NCI-H2196 (cell line): ENCODE results near the gene FBXO40.
A peak's percentile ranks its signal among the peaks of the same experiment; 100 is the strongest.

Experiments used
- DNase-seq: peaks from one replicate; lab custom pipeline; 2025; ENCODE audit not compliant: unreplicated experiment; lab: John Stamatoyannopoulos, UW

The FBXO40 gene

DNA sequence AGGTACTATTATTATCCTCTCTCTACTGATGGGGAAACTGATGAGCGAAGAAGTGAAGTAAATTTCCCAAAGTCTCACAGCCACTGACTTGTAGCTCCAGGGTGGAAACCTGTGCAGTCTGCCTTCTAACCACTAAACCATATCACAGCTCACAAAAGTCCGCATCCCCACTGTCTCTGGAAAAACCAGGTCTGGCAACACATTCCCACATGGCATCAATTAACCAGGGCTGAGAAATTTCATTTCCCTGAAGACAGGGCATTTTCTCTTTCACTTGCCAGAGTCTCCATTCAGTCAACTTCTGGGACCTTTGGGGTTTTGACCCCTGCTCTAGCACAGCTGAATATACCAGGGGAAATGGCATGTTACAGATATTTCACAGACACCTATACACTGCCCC lies 26.5 kb downstream of the FBXO40 start:
- no peak for DNase-seq

DNA sequence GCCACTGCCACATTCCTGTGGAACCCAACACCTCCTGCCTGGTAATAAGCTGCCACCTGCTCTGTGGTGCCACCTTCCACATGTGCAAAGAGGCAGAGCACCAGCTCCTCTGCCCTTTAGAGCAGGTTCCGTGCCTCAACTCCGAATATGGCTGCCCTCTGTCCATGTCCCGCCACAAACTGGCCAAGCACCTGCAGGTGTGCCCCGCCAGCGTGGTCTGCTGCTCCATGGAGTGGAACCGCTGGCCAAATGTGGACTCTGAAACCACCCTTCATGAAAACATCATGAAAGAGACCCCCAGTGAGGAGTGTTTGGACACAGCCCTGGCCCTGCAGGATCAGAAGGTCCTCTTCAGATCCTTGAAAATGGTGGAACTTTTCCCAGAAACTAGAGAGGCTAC lies 28.3 kb downstream of the FBXO40 start:
- no peak for DNase-seq

DNA sequence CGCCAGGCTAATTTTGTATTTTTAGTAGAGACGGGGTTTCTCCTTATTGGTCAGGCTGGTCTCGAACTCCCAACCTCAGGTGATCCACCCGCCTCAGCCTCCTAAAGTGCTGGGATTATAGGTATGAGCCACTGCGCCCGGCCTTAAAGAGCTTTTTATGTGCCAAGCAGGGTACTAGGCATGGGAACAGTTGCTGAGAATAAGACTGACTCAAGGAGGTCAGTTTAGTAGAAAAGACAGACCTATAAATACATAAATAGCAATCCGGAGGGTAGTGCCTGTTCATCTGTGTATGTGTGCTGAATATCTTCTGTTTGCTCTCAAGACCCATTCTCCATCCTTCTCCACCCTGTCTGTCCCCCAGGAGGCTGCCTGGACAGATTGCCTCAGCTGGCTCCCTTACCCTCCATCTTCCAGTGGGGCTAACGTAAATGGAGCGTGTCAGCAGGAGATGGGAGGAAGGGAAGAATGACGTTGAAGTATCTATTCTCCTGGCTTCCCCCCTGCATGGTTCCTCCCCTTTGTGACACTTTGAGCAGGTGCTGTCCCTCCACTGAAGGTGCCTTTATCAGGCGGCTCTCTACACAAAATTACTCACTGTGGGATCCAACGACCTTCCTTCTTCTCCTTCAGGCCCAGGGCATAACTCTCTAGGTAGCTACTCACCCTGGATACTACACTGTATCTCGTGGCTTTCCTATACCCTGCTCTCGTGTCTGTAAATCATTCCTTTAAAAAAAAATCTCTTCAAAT lies 31.1 kb downstream of the FBXO40 start:
- DNase-seq = no peak

DNA sequence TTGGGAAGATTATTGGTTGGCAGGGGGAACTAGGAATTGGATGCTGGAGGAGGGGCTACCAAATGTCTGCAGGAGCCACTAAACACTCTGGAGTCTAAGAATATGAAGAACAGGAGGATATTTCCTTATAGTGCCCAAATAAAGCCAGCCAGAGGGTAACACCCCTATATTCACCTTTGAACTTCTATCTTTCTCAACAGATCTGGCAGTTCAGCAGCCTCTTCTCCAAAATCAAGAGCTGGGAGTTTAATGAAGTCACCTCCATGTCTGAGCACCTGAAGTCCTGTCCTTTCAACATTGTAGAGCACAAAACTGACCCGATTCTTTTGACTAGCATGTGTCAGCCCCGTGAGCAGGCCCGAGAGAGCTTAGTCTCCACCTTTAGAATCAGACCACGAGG lies 33.3 kb downstream of the FBXO40 start:
- DNase-seq = no peak

DNA sequence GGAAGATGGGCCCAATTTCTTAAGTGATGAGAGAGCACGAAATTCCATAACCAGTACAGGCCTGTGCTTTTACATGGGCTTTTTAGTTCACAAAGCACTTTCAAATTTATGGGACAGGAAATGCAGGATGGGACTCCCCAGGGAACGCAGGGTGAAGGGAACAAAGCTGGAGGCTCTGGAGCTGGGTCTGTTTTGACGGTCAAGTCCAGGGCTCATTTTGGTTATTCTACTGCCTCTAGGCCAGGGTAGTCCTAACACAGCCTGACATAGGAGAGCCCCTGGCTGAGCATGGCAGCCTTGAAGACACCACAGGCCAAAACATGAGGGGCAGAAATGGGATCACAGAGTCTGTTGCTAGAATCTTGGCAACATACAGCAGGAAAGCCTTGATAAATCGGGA lies 34.0 kb downstream of the FBXO40 start:
- DNase-seq = no peak

DNA sequence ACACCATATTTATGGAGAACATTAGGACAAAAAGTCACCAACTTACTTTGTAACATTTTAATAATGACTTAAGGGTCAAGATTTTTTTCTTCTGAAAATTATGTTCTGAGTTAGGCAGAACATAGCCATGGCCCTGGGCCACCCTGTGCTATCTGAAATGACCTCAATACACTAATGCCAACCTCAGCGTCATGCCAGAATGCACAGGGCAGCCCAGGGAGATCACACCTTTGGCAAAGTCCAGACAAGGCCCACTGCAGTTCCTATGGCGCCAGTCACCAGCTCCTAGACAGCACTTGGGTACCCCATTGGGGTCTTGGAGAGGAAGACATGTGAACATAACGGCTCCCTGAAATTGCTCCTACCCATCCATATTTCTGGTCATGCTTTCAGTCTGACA lies 34.4 kb downstream of the FBXO40 start:
- no peak for DNase-seq

DNA sequence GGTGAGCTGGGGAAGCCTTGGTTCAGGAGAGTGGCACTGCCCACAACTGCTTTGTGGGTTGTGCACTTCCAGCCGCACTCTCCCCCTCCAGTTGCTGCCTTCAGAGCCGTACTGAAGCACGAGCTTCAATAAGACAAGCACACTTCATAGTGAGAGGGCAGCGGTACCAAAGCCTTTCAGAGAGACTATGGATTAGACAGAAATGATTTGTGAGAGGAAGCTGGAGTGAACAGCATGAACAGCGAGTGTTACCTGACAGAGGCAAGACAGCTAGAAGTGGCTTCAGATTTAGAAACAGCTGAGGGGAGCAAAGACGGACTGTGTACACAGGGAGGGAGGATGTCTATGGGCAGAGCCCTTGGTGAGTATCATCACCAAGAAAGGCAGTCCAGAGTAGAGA lies 36.4 kb downstream of the FBXO40 start:
- no peak for DNase-seq

DNA sequence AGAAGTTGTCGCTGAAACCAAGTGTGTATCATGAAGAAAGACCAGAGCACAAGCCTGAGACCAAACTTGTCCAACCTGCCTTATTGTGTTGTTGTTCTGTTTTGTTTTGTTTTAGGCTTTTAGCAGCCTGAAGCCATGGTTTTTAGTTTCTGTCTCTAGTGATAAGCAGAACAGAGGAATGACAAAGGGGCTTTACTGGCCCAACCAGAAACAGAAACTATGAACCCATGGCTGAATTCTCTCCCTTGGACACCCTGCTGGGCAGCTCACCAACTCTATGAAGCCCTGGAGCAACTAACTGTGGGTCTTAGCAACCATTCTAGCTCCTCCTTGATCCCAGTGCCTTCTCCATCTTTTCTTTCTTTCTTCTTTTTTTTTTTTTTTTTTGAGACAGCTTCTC lies 37.2 kb downstream of the FBXO40 start:
- DNase-seq = no peak

DNA sequence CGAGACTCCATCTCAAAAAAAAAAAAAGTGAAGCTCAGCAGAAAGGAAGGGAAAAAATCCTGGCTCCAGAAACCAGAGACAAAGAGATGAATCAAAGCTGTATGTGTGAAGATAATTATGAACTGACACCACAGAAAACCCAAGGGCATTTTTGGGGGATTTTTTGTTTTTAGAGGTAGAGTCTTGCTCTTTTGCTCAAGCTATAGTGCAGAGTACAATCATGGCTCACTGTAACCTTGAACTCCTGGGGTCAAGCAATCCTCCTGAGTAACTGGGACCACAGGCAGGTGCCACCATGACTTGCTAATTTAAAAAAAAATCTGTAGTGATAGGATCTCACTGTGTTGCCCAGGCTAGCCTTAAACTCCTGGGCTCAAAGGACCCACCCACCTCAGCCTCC lies 44.7 kb downstream of the FBXO40 start:
- no peak for DNase-seq

DNA sequence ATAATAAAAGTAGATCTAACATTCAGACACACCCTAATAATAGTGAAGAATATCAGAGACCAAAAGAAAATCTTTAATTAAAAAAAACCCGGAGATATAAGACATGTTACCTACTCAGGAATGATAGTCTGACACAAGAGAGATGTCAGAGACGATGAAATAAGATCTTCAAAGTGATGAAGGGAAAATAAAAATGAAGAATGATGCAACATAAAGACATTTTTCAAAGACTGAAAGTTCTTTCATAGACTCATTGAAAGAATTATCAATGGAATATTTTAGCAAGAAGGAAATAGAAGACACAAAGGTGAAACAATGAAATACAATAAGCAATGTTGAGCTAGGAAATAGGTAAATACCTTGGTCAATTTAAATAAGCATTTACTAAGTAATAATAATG lies 47.9 kb downstream of the FBXO40 start:
- no peak for DNase-seq

DNA sequence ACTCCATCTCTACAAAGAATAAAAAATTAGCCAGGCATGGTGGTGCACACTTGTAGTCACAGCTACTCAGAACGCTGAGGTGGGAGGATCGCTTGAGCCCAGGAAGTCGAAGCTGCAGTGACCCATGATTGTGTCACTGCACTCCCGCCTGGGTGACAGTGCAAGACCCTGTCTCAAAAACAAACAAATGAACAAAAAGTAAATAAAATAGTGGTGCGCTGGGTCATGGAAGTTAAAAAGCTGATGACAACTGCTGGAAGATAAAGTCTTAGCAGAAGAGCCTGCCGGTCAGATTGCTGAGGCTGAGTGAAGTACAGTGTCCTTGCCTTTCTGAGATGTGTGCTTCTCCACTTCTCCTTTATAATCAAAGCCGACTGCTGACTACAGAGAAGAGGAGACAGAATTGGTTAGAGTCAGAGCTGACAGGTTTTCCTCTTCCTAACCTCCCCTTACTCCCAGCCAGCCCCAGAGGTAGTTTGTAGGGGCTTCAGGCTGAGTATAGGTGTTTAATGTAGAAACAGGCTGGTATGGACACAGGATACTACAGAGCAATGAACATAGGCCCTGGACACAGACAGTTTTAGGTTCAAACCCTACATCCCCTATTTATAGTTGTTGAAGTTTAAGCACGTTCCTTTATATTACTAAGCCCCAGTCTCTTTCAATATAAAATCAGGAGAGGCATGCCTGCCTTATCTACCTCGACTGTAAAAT lies 49.6 kb downstream of the FBXO40 start:
- no peak for DNase-seq

DNA sequence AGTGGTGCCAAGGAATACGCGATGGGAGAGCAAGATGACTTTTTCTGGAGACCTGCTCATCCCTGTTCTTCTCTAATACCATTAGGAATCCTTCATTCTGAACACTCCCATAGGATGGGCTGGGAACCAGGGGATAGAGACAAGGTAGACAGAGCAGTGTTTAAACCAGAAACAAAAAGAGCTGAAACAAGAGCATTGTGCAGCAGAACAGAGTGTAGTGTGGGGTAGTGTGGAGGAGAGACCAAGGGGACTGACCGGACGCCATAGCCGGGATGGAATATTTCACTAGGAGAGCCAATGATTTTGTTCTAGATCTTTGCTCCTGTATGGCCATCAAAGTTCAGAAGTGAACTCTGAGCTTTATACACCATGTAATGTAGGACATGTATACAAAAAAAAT lies 51.9 kb downstream of the FBXO40 start:
- DNase-seq = no peak

DNA sequence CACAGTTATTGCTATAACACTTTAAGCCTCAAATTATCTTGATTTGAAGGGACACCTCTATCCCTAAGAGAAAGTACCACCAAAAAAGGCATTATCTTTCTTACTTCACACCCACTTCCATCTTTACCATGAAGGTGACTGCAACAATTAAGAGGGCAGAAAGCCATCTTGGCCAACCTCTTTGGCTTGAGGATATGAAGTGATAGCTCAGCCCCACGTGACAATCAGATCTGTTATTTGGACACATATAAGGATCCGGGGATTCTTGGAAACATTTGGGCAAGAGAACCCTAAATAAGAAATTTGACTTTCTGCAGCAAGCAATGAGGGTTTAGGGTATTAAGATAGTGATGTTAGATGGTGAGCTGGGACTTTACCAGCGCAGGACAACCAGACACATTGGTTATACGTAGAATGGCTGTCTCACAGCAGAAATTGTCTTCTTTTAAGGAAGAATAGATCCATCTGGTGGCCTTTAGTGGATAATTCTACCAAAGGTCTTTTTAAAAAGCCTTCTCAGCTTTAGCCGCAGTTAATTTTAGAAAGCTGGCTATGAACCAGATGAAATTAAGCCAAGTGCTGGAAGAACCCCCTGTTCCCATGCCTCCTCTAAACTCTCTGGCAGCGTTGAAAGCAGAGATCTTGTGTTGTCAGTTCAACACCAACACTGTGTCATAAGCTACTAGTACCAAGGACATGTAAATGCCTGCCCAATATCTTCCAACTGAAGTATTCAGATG lies 55.2 kb downstream of the FBXO40 start:
- no peak for DNase-seq

DNA sequence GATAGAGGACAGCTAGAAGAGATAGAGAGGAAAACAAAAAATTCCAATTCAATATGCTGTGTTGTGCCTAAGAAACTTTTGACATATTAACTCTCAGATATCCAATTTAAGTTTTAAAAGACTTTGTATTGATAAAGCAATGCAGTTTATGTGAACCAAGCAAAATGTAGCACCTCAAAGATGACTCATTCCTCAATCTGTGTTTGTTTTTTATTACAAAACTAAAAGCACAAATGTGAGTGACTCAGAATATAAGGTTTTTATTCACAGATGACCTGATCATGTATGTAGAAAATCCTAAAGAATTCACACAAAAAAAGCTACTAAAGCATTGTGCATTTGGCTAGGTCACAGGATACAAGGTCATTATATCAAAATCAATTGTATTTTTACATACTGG lies 56.5 kb downstream of the FBXO40 start:
- no peak for DNase-seq

DNA sequence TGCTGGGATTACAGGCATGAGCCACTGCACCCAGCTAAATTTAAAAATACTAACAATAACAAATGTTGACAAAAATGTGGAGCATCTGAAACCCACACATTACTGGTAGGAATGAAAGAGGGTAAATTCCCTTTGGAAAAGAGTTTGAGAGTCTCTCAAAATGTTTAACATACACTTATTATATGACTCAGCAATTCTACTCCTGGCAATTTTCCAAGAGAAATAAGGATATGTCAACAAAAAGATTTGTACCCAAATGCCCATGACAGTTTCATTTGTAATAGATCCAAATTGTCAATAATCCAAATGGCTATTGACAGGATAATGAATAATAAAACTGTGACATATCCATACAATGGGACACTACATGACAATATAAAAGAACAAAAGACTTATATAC lies 58.5 kb downstream of the FBXO40 start:
- peak; percentile 16 for DNase-seq

DNA sequence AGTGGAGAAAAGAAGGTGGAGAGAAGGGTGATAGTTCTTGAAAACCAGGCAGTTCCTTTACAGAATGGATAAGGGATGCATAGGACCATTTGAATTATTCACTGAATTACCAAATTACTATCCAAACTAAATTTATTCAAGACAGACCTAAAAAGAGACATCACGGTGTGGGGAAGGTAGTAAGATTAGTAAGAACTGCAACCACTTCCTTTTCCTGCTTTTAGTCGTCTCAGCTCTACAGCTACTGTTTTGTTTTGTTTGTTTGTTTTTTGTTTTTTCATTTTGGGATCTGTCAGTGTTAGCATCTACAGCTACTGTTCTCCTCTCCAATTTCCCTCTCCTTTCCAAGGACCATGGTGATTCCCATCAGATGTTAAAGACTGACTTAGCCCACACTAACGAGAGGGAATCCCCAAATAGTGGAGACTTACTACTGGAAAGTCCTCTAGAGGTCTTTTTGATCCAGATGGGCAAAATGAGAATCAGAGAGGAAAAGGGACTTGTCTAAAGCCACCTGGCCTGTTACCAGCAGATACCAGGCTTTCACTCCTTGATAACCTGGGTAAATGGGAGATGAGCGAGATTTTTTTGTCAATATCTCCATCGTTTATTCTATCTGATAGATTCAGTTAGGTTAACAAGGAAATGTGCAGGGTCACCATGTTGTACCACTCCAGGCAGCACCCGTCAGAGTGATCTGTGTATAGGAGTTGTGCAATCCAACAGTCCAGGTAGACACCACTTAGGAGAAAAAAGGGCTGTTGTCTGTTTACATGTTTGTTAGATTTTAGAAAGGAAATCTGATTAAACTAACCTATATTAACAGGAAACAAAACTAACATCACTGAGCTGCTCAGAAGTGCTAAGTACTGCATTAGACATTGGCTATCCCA lies 61.6 kb downstream of the FBXO40 start:
- no peak for DNase-seq

DNA sequence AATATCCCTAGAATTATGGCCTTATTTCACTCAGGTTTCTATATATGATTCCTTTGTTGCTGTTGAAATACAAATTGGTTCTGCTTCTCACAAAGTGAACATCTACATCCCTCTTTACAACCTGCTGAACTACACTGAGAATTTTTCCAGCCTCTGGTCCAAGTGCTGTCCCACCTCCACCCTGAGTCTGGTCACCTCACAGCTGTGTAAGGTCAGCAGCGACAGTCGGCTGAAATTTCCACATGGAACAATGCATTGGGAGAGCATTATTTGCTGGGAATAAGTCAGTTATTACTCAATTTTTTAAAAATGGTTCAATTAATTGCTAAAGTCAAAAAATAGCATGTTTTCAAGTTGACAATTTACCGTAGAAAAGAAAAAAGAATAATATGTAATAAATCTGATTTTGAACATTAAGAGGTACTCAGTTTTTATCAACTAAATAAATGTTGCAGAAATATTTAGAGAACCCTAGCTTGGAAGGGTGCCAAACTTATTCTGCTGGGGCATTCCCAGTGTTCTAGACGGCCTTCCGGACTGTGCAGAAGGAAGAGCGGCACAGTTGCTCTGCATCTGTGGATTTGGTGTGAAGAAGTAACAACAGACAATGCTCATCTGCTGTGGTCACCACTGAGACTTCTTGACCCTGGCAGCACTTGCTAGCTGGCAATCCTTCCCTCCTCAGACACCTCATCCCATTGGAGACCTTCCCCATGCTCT lies 65.7 kb downstream of the FBXO40 start:
- DNase-seq = no peak

DNA sequence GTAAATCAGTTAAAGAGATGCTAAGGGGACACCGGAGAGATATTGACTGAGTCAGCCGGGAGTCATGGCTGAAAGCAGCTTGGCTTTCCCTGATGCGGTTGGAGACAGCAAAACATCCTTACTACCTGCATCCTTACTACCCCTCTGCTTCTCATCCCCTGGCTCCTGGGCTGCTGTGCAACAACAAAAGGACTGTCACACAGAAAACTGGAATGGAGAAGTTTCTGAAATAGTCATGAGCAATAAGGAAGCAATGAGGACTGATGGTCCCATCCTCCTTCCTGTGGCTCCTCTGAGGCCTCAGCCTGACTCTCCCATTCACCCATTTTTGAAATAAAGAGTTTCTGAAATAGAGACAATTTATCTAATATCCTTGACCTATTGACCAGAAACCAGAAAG lies 66.4 kb downstream of the FBXO40 start:
- DNase-seq = no peak

DNA sequence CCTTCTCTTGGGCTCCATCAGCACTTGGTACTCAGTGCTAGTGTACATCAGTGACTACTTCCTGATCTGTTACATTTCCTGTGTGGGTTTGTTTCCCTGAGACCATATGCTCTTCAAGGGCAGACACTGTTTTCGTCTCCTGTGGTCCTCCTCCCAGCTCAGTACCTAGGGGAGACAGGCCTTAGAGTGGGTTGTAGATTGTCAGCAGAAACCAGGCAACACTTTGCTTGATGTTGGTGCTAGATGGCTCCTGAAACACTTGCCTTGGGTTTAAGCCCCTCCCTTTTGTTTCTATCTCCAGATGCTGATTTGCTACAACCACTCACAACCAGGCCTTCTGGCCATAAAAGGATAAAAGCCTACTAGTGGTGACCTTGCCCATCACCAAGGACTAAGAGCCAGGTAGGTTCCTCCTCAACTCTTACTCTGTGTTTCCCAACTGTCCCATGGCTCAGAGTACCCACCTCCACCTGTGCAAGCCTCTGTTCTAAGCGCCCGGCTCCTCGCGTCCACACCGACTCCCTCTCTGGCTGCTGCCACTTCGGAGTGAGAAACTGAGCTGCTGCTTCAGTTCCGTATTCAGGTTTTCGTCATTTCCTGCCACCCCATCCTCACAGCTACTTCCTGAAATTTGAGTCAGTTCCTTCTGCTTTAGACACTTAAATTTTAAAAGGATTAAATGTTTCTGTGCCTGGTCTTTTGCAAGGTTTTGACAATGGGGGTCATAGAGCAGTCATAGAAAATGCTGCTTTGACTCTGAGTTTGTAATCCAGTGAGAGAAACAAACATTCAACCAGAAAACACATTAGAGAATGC lies 67.4 kb downstream of the FBXO40 start, which contains the start of gene HCLS1:
HCLS1 (minus strand) TSS at position 548 of the 816 bp plus-strand sequence. CDS start 2,556 bp downstream, outside the sequence.
- DNase-seq = no peak
